Brain microvascular endothelial cell (primary cell): ENCODE results near the gene CDC42BPA.
A peak's percentile ranks its signal among the peaks of the same experiment; 100 is the strongest.
"Not testable (repeated sequence)": the region's sequence is repeated elsewhere in the genome, so short reads cannot be mapped to it uniquely, and the experiment has no call there.

Source experiments
- DNase-seq: peaks from one replicate; pipeline ENCODE4 v3.0.0-alpha.2; 2020
- H3K27ac ChIP-seq: fragments of 250-450 bp; sonication (Bioruptor Pico); 2 replicates; pipeline ENCODE4 v1.5.1; 2020; ENCODE audit warnings: mild to moderate bottlenecking, moderate library complexity
- H3K27me3 ChIP-seq: fragments of 250-450 bp; sonication (Bioruptor Pico); replicated peaks from 2 replicates; pipeline ENCODE4 v1.5.1; 2020; ENCODE audit warnings: mild to moderate bottlenecking
- H3K36me3 ChIP-seq: fragments of 250-450 bp; sonication (Bioruptor Pico); replicated peaks from 2 replicates; pipeline ENCODE4 v1.5.1; 2020; ENCODE audit warnings: mild to moderate bottlenecking
- H3K4me3 ChIP-seq: 2 replicates; pipeline ENCODE4 v1.5.1; 2011; ENCODE audit warnings: low read depth, mild to moderate bottlenecking, control low read depth, low read length, moderate library complexity
- CTCF ChIP-seq: IDR thresholded peaks from 2 replicates; pipeline ENCODE4 v1.5.1; 2011; ENCODE audit warnings: low read depth, mild to moderate bottlenecking, moderate library complexity, low read length, control low read depth, inconsistent platforms; ENCODE audit errors: missing control alignments
- in situ Hi-C: cut with HindIII; loops from 2 replicates; pipeline ENCODE4 v1.10.0; 2017; ENCODE audit warnings: low sequenced_read_pairs, low pct_ligation_motif_present

CDC42BPA gene

GRCh38 chr1:227152525-227152924 is 165.8 kb downstream of the CDC42BPA start:
- Histone ChIP-seq H3K36me3 (no peaks in the 10 kb centered on the region), H3K27ac (no peak overlapping the region), H3K4me3 (no peak overlapping the region), H3K27me3 (no peaks in the 10 kb centered on the region)
- in situ Hi-C loops = no loop called here
- DNase-seq = no peak
- no peak for TF ChIP-seq CTCF

GRCh38 chr1:227140376-227140775 is 177.9 kb downstream of the CDC42BPA start:
- Histone ChIP-seq H3K36me3 (peaks cover 15% of the 10 kb centered on the region), H3K27me3 (no peaks in the 10 kb centered on the region), H3K4me3 (no peak overlapping the region), H3K27ac (no peak overlapping the region)
- in situ Hi-C loops = no loop called here
- no peak for TF ChIP-seq CTCF
- no peak for DNase-seq

- Histone ChIP-seq H3K27me3 (no peaks in the 10 kb centered on the region), H3K27ac (peak overlapping the region; percentile 14), H3K36me3 (peaks cover 9% of the 10 kb centered on the region), H3K4me3 (no peak overlapping the region)
- peak; percentile 24 for DNase-seq
- in situ Hi-C loops = no loop called here
- TF ChIP-seq CTCF = no peak
Measured at GRCh38 chr1:227136210-227136820, 182.0 kb downstream of the CDC42BPA start.

- in situ Hi-C loops = no loop called here
- Histone ChIP-seq H3K27me3 (no peaks in the 10 kb centered on the region), H3K36me3 (peaks cover 7% of the 10 kb centered on the region), H3K27ac (no peak overlapping the region), H3K4me3 (no peak overlapping the region)
- no peak for DNase-seq
- no peak for TF ChIP-seq CTCF
Measured at GRCh38 chr1:227134686-227135314, 183.5 kb downstream of the CDC42BPA start.

- H3K27ac ChIP-seq, H3K27me3 ChIP-seq, H3K36me3 ChIP-seq, in situ Hi-C loops, DNase-seq, H3K4me3 ChIP-seq: not testable (repeated sequence)
Measured at GRCh38 chr1:227132695-227133094, 185.6 kb downstream of the CDC42BPA start.

- DNase-seq = peak; percentile 17
- no peaks in the 10 kb centered on the region for H3K27me3 ChIP-seq
- peak; percentile 52 for TF ChIP-seq CTCF
- H3K27ac ChIP-seq = no peak overlapping the region
- in situ Hi-C loops = no loop called here
- peaks cover 3% of the 10 kb centered on the region for H3K36me3 ChIP-seq
- H3K4me3 ChIP-seq = no peak overlapping the region
Measured at GRCh38 chr1:227131193-227131592, 187.1 kb downstream of the CDC42BPA start.
